Stimulated activated naive CD4-positive, alpha-beta T cell (primary cell): ENCODE results near the gene NDUFS6.
"Not testable (repeated sequence)": the region's sequence is repeated elsewhere in the genome, so short reads cannot be mapped to it uniquely, and the experiment has no call there.

ENCODE experiments used
- DNase-seq, 6 experiments: peaks; one replicate each; lab custom pipeline; 2025; lab: John Stamatoyannopoulos, UW

The NDUFS6 gene

GRCh38 chr5:1797103-1797800 is 4.0 kb upstream of the NDUFS6 start:
- no peak for DNase-seq

- no peak for DNase-seq
Measured at GRCh38 chr5:1797855-1798254, 3.4 kb upstream of the NDUFS6 start.

- not testable (repeated sequence) for DNase-seq
Measured at GRCh38 chr5:1798589-1798988, 2.6 kb upstream of the NDUFS6 start.

GRCh38 chr5:1799110-1799601 is 2.1 kb upstream of the NDUFS6 start:
- DNase-seq: peak in 2 of 6 experiments; percentile 28 to 61

- DNase-seq: peak; percentile 79 to 92 (median 90)
Measured at GRCh38 chr5:1799602-1800471, 1.4 kb upstream of the NDUFS6 start, which contains the start of gene MRPL36. Gene MRPL36 (minus strand): TSS chr5:1799837. CDS start chr5:1798935, 902 bp downstream.

- DNase-seq: peak; percentile 30 to 83 (median 58)
Measured at GRCh38 chr5:1800472-1801221, 560 bp upstream of the NDUFS6 start.

- DNase-seq: no peak
Measured at GRCh38 chr5:1801967-1802295, 724 bp downstream of the NDUFS6 start.

GRCh38 chr5:1803192-1803591 is 2.0 kb downstream of the NDUFS6 start:
- no peak for DNase-seq

- DNase-seq: no peak
Measured at GRCh38 chr5:1804001-1804690, 2.9 kb downstream of the NDUFS6 start.

- DNase-seq: no peak
Measured at GRCh38 chr5:1805326-1805725, 4.1 kb downstream of the NDUFS6 start.

GRCh38 chr5:1805736-1806135 is 4.5 kb downstream of the NDUFS6 start:
- no peak for DNase-seq

GRCh38 chr5:1806199-1806598 is 5.0 kb downstream of the NDUFS6 start:
- DNase-seq: no peak

GRCh38 chr5:1806974-1807373 is 5.8 kb downstream of the NDUFS6 start:
- DNase-seq: no peak

GRCh38 chr5:1807451-1808185 is 6.4 kb downstream of the NDUFS6 start:
- no peak for DNase-seq

GRCh38 chr5:1808439-1808838 is 7.2 kb downstream of the NDUFS6 start:
- DNase-seq: no peak

GRCh38 chr5:1809416-1810035 is 8.3 kb downstream of the NDUFS6 start:
- no peak for DNase-seq

GRCh38 chr5:1810581-1811101 is 9.4 kb downstream of the NDUFS6 start:
- no peak for DNase-seq

GRCh38 chr5:1814183-1815020 is 13.2 kb downstream of the NDUFS6 start:
- DNase-seq: no peak

- DNase-seq: no peak
Measured at GRCh38 chr5:1815071-1815786, 14.0 kb downstream of the NDUFS6 start.
